K562 (cell line): Measurements from ENCODE around the gene GNRH2. TPM values are rescaled to one million over a fixed set of nuclear protein-coding genes. Genes with fewer than 3 reads are reported as not detected.

Experiments used
- FOXA3 ChIP-seq, 2 experiments: fragments of 450-650 bp in 1 of 2; sonication (generic) in 1 of 2; formaldehyde crosslinking; IDR thresholded peaks in 1 of 2; conservative IDR thresholded peaks in 1 of 2; 2 replicates each; pipeline versions ENCODE4 v1.4.0 to v1.8.0; 2020 to 2022; ENCODE audit warnings: mild to moderate bottlenecking in 2 of 2, missing genetic modification reagents in 1 of 2
- NCOA2 ChIP-seq, 2 experiments: fragments of 450-650 bp; IDR thresholded peaks; 2 replicates each; pipeline ENCODE4 v1.6.1; 2018; ENCODE audit warnings: mild to moderate bottlenecking in 2 of 2, moderate library complexity in 1 of 2; ENCODE audit not compliant: partially characterized antibody in 2 of 2
- POLR2H ChIP-seq: IDR thresholded peaks from 2 replicates; pipeline ENCODE4 v1.6.1; 2016; ENCODE audit warnings: missing genetic modification characterization, low read depth, mild to moderate bottlenecking, control low read depth, missing compliant biosample characterization, moderate library complexity
- YY1 ChIP-seq, 3 experiments: IDR thresholded peaks; 2 replicates each; pipeline ENCODE4 v1.6.1; 2011; ENCODE audit warnings: low read length in 2 of 3, mild to moderate bottlenecking in 2 of 3, moderate library complexity in 2 of 3, borderline replicate concordance in 1 of 3, control low read depth in 1 of 3, low read depth in 1 of 3; ENCODE audit not compliant: insufficient read depth in 3 of 3, insufficient replicate concordance in 2 of 3, control insufficient read depth in 1 of 3, insufficient read length in 1 of 3; ENCODE audit errors: extremely low read depth in 1 of 3
- ZNF395 ChIP-seq: fragments of 200-800 bp; sonication (Bioruptor generic); IDR thresholded peaks from 2 replicates; pipeline ENCODE4 v1.6.1; 2017; ENCODE audit warnings: missing genetic modification characterization, missing compliant biosample characterization
- polyA plus RNA-seq, 8 experiments: library from polyadenylated mRNA; depleted of rRNA in 4 of 8; stranded (reverse) in 5 of 8; unstranded in 3 of 8; fragments of >200 nt; fragmentation: Nextera tagmentation in 2 of 8; fragmentation: Illumina TruSeq in 1 of 8; extraction: Ambion mirVana in 2 of 8; extraction: Trizol in 1 of 8; gene quantifications; 2 replicates each; pipeline versions ENCODE4 v1.2.1 to v1.2.3, GENCODE V29; 2011 to 2014; ENCODE audit warnings: inconsistent platforms in 1 of 8, missing spikeins in 1 of 8
- total RNA-seq, 7 experiments: library from RNA; depleted of rRNA in 6 of 7; stranded (reverse); fragments of >200 nt in 6 of 7; fragmentation: Illumina TruSeq in 2 of 7; extraction: Trizol in 2 of 7; gene quantifications; 2 replicates each; pipeline versions ENCODE4 v1.2.1 to v1.2.3, GENCODE V29; 2011 to 2021; ENCODE audit warnings: low replicate concordance in 1 of 7

GNRH2 gene
- total and polyA plus RNA-seq, 9 of the 15 experiments (the other 6 are each of a cell fraction or from before 2014, with no cell fraction given) = 0.11 to 0.50 (median 0.24) TPM; not detected in 5

- no peak; the same call in 1 of the 2 replicates for TF ChIP-seq POLR2H (tag)
- TF ChIP-seq FOXA3 (CRISPR knock-in tag; conservative IDR thresholded peaks at IDR 0.05 in 1 of 2, IDR thresholded peaks at IDR 0.05 in 1 of 2) = peak in 1 of 2 experiments; percentile 79; a peak in 2 of 4 replicates
- no peak for TF ChIP-seq NCOA2 (IDR thresholded peaks at IDR 0.05; ENCODE audit: partially characterized antibody in 2 of 2)
- TF ChIP-seq YY1 (IDR thresholded peaks at IDR 0.05; ENCODE audit: borderline replicate concordance in 1 of 3, control insufficient read depth in 1 of 3, extremely low read depth in 1 of 3, insufficient read depth in 3 of 3, insufficient read length in 1 of 3, insufficient replicate concordance in 2 of 3, low read depth in 1 of 3, low read length in 2 of 3) = peak in 2 of 3 experiments; percentile 54 to 63
- no peak; the same call in 1 of the 2 replicates for TF ChIP-seq ZNF395 (CRISPR knock-in tag)
Observed at GRCh38 chr20:3045816-3046676, 2.6 kb downstream of the GNRH2 start, which contains the start of gene MRPS26 (continued).
